Measurements from ENCODE around the gene PIF1. TPM values are rescaled to one million over a fixed set of nuclear protein-coding genes. Genes with fewer than 3 reads are reported as not detected.

The PIF1 gene
- total RNA-seq, 1 experiment from 2014 or later: 43.5 TPM

- Histone ChIP-seq H3K27ac (ENCODE audit: low read length) (no peak overlapping the region), H2AFZ (ENCODE audit: low read length) (peak overlapping the region; percentile 86), H3K79me2 (ENCODE audit: low read length) (no peaks in the 10 kb centered on the region; the same call in 1 of the 2 replicates), H3K4me2 (ENCODE audit: low read length) (peak overlapping the region; percentile 93), H3K9me2 (replicated peaks; ENCODE audit: low read length) (no peaks in the 10 kb centered on the region), H3K27me3 (ENCODE audit: low read length) (no peaks in the 10 kb centered on the region), H3K36me3 (ENCODE audit: low read depth, low read length) (no peaks in the 10 kb centered on the region), H3K9ac (ENCODE audit: low read length) (peak overlapping the region; percentile 69), H3K4me3 (ENCODE audit: low read length) (peak overlapping the region; percentile 85), H3K9me3 (ENCODE audit: low read length) (no peaks in the 10 kb centered on the region), H4K20me1 (ENCODE audit: low read length) (no peaks in the 10 kb centered on the region), H3F3A (ENCODE audit: low read length, unreplicated experiment) (no peaks in the 10 kb centered on the region), H3K4me1 (ENCODE audit: insufficient read depth, low read length) (peaks cover 13% of the 10 kb centered on the region; the same call in 1 of the 2 replicates)
- TSS peak; percentile 78 for BruUV-seq (replicated peaks)
- intact Hi-C loops (cut with micrococcal nuclease): no loop called here
- ChIA-PET POLR2A (ENCODE audit: unreplicated experiment) (no interaction called here), CTCF (no interaction called here)
- no peak for TF ChIP-seq EZH2 (IDR thresholded peaks at IDR 0.05; ENCODE audit: low read length, unreplicated experiment)
- no peak for TF ChIP-seq EZH2phosphoT487 (IDR thresholded peaks at IDR 0.05; ENCODE audit: borderline replicate concordance, low read length)
- no peak for TF ChIP-seq CTCF (conservative IDR thresholded peaks at IDR 0.05; ENCODE audit: low read depth, low read length)
- ATAC-seq: no peak; the same call in 1 of the 2 replicates
- DNase-seq: peak; percentile 7
Measured at GRCh38 chr15:64842096-64842939, 16.9 kb upstream of the PIF1 start.

- H3K79me2 ChIP-seq (ENCODE audit: low read length): no peaks in the 10 kb centered on the region; the same call in 1 of the 2 replicates
- ChIA-PET POLR2A (ENCODE audit: unreplicated experiment) (interaction anchor here (0.5 to 0.6 kb wide), 2 partner anchors 140 to 691 kb away, joined by 3 read pairs; no protein-coding TSS in a partner anchor), CTCF (no interaction called here)
- H3K4me2 ChIP-seq (ENCODE audit: low read length): peak within 1 kb of the TSS; percentile 93
- H3K27me3 ChIP-seq (ENCODE audit: low read length): no peaks in the 10 kb centered on the region
- ATAC-seq: peak; percentile 94
- TF ChIP-seq CTCF (conservative IDR thresholded peaks at IDR 0.05; ENCODE audit: low read depth, low read length): no peak
- no peak for TF ChIP-seq EZH2phosphoT487 (IDR thresholded peaks at IDR 0.05; ENCODE audit: borderline replicate concordance, low read length)
- TF ChIP-seq EZH2 (IDR thresholded peaks at IDR 0.05; ENCODE audit: low read length, unreplicated experiment): no peak
- no peaks in the 10 kb centered on the region for H3F3A ChIP-seq (ENCODE audit: low read length, unreplicated experiment)
- H2AFZ ChIP-seq (ENCODE audit: low read length): peak within 1 kb of the TSS; percentile 86
- H3K9me2 ChIP-seq (replicated peaks; ENCODE audit: low read length): no peaks in the 10 kb centered on the region
- peak within 1 kb of the TSS; percentile 69 for H3K9ac ChIP-seq (ENCODE audit: low read length)
- H3K9me3 ChIP-seq (ENCODE audit: low read length): no peaks in the 10 kb centered on the region
- no TSS peak for BruUV-seq (replicated peaks)
- no peak within 1 kb of the TSS for H3K27ac ChIP-seq (ENCODE audit: low read length)
- H4K20me1 ChIP-seq (ENCODE audit: low read length): no peaks in the 10 kb centered on the region
- peaks cover 13% of the 10 kb centered on the region; the same call in 1 of the 2 replicates for H3K4me1 ChIP-seq (ENCODE audit: insufficient read depth, low read length)
- H3K36me3 ChIP-seq (ENCODE audit: low read depth, low read length): no peaks in the 10 kb centered on the region
- DNase-seq: peak; percentile 82
- intact Hi-C loops (cut with micrococcal nuclease): no loop called here
- peak within 1 kb of the TSS; percentile 85 for H3K4me3 ChIP-seq (ENCODE audit: low read length)
Measured at GRCh38 chr15:64841344-64842095, 16.1 kb upstream of the PIF1 start, which contains the start of gene PLEKHO2. PLEKHO2 (plus strand) TSS chr15:64841915; CDS start chr15:64842017, 102 bp downstream.
